Transverse colon (tissue), 4 donors: ENCODE data around the gene SDK2. TPM values are rescaled to one million over a fixed set of nuclear protein-coding genes. Genes with fewer than 3 reads are reported as not detected.
A peak's percentile ranks its signal among the peaks of the same experiment; 100 is the strongest.

Experiments
- DNase-seq: peaks from one replicate; pipeline ENCODE4 v3.0.0-alpha.2; 2019
- H3K27ac ChIP-seq, 4 donors: fragments of 200-600 bp; sonication (generic); 2 replicates each; pipeline ENCODE4 v1.5.1; 2016 to 2018; ENCODE audit warnings: inconsistent platforms in 4 of 4
- H3K27me3 ChIP-seq: fragments of 200-600 bp; sonication (generic); 2 replicates; pipeline ENCODE4 v1.5.1; 2017; ENCODE audit warnings: inconsistent platforms
- H3K36me3 ChIP-seq, 4 donors: fragments of 200-600 bp; sonication (generic); 2 replicates each; pipeline ENCODE4 v1.5.1; 2017 to 2019; ENCODE audit warnings: inconsistent platforms in 4 of 4
- H3K4me1 ChIP-seq, 4 donors: fragments of 200-600 bp; sonication (generic); 2 replicates each; pipeline ENCODE4 v1.5.1; 2017 to 2020; ENCODE audit warnings: inconsistent platforms in 4 of 4
- H3K4me3 ChIP-seq, 4 donors: fragments of 200-600 bp; sonication (generic); 1 replicate in 1 of 4; 2 replicates in 3 of 4; pipeline versions ENCODE4 v1.5.1 to v1.6.1; 2017 to 2019; ENCODE audit warnings: inconsistent platforms in 4 of 4
- H3K9me3 ChIP-seq, 2 donors: fragments of 200-600 bp; sonication (generic); 2 replicates each; pipeline ENCODE4 v1.5.1; 2017 to 2019; ENCODE audit warnings: inconsistent platforms in 2 of 2
- CTCF ChIP-seq, 5 experiments: fragments of 200-600 bp in 3 of 5; fragments of 450-650 bp in 2 of 5; sonication (generic) in 3 of 5; IDR thresholded peaks; 1 replicate in 2 of 5; 2 replicates in 3 of 5; pipeline ENCODE4 v1.5.1; 2016 to 2017; ENCODE audit warnings: antibody characterized with exemption in 5 of 5, inconsistent platforms in 3 of 5, mild to moderate bottlenecking in 2 of 5, moderate library complexity in 1 of 5
- EP300 ChIP-seq: sonication (generic); formaldehyde crosslinking; IDR thresholded peaks from one replicate; pipeline ENCODE4 v1.6.1; 2017; ENCODE audit warnings: antibody characterized with exemption, low read depth
- POLR2A ChIP-seq: fragments of 450-650 bp; IDR thresholded peaks from one replicate; pipeline ENCODE4 v1.6.1; 2016; ENCODE audit warnings: antibody characterized with exemption, mild to moderate bottlenecking, moderate library complexity
- POLR2AphosphoS5 ChIP-seq, 3 donors: sonication (generic); formaldehyde crosslinking; IDR thresholded peaks; one replicate each; pipeline ENCODE4 v1.6.1; 2016; ENCODE audit warnings: antibody characterized with exemption in 3 of 3
- whole genome bisulfite sequencing, 2 donors: methylation state at CpG; one replicate each; pipeline ENCODE4 v1.1.5; 2018; ENCODE audit warnings: low coverage in 1 of 2; 5-methylcytosine and 5-hydroxymethylcytosine counted together
- in situ Hi-C, 4 donors: fragments of 200-750 bp; cut with MboI; loops; one replicate each; pipeline versions ENCODE4 v1.15.0 to v1.15.1; 2017; ENCODE audit warnings: low sequenced_read_pairs in 3 of 4, low pct_ligation_motif_present in 1 of 4, low pct_unique_long_range_greater_than_20kb in 1 of 4
- intact Hi-C: fragments of 100-400 bp; cut with DNase I; formaldehyde crosslinking; loops from one replicate; pipeline ENCODE4 v1.15.1; 2023; ENCODE audit warnings: low total_unique reads
- total RNA-seq, 4 donors: library from RNA; depleted of rRNA; stranded (reverse); fragments of >200 nt; gene quantifications; one replicate each; pipeline ENCODE4 v1.1.0, GENCODE V29; 2016

The SDK2 gene
- total RNA-seq, 4 donors from 2014 or later = 2.6 to 9.8 (median 3.4) TPM

DNA sequence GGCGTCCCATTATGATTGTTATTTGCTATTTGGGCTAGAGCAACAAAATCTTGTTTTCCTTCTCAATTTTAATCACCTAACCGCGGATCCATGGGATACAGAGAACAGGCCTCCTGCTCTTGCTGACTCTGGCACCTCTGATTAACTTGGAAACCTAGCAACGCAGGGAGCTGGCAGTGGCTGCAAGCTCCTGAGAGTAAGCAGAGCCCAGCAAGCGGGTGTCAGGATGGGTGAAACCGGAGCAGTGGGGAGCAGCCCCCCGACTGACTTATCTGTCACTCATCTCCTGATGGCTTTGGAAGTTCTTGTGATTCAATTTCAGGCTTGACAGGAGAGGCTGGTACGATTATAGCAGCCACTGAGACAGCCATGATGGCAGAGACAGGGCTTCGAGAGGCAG is 286.9 kb downstream of the SDK2 start:
- H3K27me3 ChIP-seq = no peaks in the 10 kb centered on the region
- in situ Hi-C loops = loop anchor here in 3 of 4 donors (25.0 kb wide), 2 partner anchors 620 to 795 kb away; no protein-coding TSS in a partner anchor
- peaks cover 0 to 20% (median 2%) of the 10 kb centered on the region in 4 donors for H3K4me1 ChIP-seq
- intact Hi-C loops = no loop called here
- H3K4me3 ChIP-seq = no peak overlapping the region
- H3K27ac ChIP-seq = peak overlapping the region; percentile 51 to 77 (median 66)
- DNase-seq = no peak
- H3K9me3 ChIP-seq = no peaks in the 10 kb centered on the region
- TF ChIP-seq CTCF (IDR thresholded peaks at IDR 0.05) = no peak
- peak in 2 of 3 donors; percentile 38 to 67 for TF ChIP-seq POLR2AphosphoS5 (IDR thresholded peaks at IDR 0.05)
- TF ChIP-seq EP300 = no peak
- TF ChIP-seq POLR2A = no peak
- WGBS, 2 donors = 60 to 71% methylated on average over 1 to 9 of the region's 9 CpGs
- no peaks in the 10 kb centered on the region for H3K36me3 ChIP-seq

DNA sequence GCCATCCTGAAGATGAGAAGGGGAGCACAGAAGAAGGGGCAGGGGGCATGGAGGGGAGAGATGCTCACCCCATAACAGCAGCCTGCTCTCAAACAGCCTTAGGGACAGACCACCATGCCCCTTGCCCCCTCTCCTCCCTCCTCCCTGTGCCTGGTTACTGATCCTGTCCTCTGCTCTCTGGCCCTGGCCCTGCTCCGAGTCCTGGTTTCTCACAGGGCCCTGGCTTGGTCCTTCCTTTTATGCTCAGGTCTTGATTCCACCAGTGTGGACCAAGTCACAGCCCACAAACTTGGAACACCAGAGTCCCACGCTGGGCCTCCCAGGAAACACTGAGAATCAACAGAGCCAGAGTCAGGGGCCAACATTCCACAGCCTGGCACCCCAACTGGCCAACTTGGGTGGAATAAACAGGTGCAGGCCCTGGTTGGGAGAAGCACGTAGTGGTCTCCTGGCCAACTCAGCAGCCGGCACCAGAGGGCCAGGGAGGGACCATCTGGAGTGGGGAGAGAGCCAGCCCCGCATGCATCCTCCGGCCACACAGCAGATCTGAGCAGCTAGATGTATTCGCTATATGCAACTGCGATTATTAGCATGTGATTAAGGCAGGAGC is 287.6 kb downstream of the SDK2 start:
- in situ Hi-C loops (loop anchor here in 3 of 4 donors (25.0 kb wide), 2 partner anchors 619 to 794 kb away; no protein-coding TSS in a partner anchor), intact Hi-C loops (no loop called here)
- 80% methylated on average over 8 of the region's 8 CpGs; no CpG with 5 or more reads in 1 of the 2 donors for WGBS, 2 donors
- Histone ChIP-seq H3K27me3 (no peaks in the 10 kb centered on the region), H3K27ac (peak overlapping the region; percentile 48 to 77 (median 66)), H3K36me3 (no peaks in the 10 kb centered on the region), H3K4me3 (no peak overlapping the region), H3K9me3 (no peaks in the 10 kb centered on the region), H3K4me1 (peaks cover 0 to 20% (median 2%) of the 10 kb centered on the region in 4 donors)
- DNase-seq = no peak
- no peak for TF ChIP-seq POLR2AphosphoS5 (IDR thresholded peaks at IDR 0.05)
- no peak for TF ChIP-seq CTCF (IDR thresholded peaks at IDR 0.05)
- TF ChIP-seq POLR2A = no peak
- no peak for TF ChIP-seq EP300

DNA sequence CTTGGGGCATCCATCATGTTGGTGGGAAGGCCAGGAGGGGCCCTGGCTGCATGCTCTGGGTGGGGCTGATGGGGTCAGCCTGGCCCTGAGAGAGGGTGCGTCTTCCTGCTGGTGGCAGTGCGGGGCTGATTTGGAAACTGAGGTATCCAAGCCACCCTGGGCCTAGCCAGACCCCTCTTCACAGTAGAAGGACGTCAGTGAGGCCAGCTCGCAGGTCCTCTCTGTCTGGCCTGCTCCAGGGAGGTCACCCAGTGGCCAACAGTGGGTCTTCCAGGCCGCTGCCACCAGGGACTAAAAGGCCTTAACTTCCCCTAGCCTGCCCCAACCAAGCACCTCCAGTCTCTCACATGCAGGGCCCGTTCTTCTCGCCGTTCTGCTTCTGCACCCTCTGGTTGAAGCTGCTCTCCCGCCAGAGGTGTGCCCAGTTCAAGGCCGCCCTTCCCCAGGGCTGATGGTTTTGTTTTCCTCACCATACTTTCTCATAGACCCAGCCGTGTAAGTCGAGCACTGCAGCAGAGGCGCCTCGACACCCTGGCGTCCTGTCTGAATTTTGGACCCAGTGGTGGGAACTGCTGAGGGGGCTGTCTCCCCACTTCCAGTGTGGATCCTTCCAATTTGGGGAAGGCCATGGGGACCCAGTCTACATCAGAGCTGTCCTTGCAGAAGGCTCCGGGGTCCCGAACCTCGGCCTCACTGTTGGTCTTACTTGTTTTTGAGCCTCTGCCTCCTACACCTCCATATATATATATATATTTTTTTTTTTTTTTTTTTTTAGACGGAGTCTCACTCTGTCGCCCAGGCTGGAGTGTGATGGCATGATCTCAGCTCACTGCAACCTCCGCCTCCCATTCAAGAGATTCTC is 289.6 kb downstream of the SDK2 start:
- Histone ChIP-seq H3K4me3 (no peak overlapping the region), H3K9me3 (no peaks in the 10 kb centered on the region), H3K4me1 (peaks cover 0 to 12% (median 2%) of the 10 kb centered on the region in 4 donors), H3K27ac (no peak overlapping the region), H3K36me3 (no peaks in the 10 kb centered on the region), H3K27me3 (no peaks in the 10 kb centered on the region)
- TF ChIP-seq EP300 (no peak), POLR2AphosphoS5 (IDR thresholded peaks at IDR 0.05) (no peak), POLR2A (no peak), CTCF (IDR thresholded peaks at IDR 0.05) (no peak)
- DNase-seq = no peak
- 90 to 92% methylated on average over 8 to 17 of the region's 21 CpGs for WGBS, 2 donors
- in situ Hi-C loops = loop anchor here in 3 of 4 donors (25.0 kb wide), 2 partner anchors 617 to 792 kb away; no protein-coding TSS in a partner anchor
- intact Hi-C loops = no loop called here

DNA sequence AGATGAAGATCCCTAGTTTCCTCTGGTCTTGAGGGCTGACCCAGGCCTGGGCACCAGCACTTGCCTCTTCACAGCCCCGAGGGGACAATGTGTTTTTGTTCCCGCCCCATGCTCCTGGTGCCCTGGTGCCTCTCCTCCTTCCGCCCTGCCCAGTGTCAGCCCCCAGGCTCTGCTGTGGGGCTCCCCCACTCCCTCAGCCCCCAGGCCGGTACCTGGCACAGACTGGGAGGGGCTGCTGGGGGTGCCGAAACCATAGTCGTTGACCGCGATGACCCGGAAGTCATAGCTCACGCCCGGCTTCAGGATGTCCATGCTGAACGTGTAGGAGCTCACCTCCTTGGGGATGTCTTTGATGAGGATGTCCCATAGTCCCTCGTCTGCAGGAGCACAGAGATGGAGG is 292.0 kb downstream of the SDK2 start:
- intact Hi-C loops (no loop called here), in situ Hi-C loops (loop anchor here in 3 of 4 donors (25.0 kb wide), 2 partner anchors 615 to 790 kb away; no protein-coding TSS in a partner anchor)
- Histone ChIP-seq H3K27ac (no peak overlapping the region), H3K9me3 (no peaks in the 10 kb centered on the region), H3K36me3 (no peaks in the 10 kb centered on the region), H3K4me1 (peaks cover 0 to 28% (median 5%) of the 10 kb centered on the region in 4 donors), H3K27me3 (no peaks in the 10 kb centered on the region), H3K4me3 (no peak overlapping the region)
- DNase-seq = no peak
- WGBS, 2 donors = 90% methylated on average over 13 of the region's 13 CpGs; no CpG with 5 or more reads in 1 of the 2 donors
- no peak for TF ChIP-seq POLR2AphosphoS5 (IDR thresholded peaks at IDR 0.05)
